Activated T-helper 9 cell treated with anti-CD3 and anti-CD28 coated beads, Interleukin-2, amount 50 U/mL, for 16 hours (primary cell): Measurements from ENCODE around the gene GRIK3.
"Not testable (repeated sequence)": the region's sequence is repeated elsewhere in the genome, so short reads cannot be mapped to it uniquely, and the experiment has no call there.

Experiments
- DNase-seq: peaks from one replicate; pipeline ENCODE4 v3.0.0-alpha.2; 2020; ENCODE audit warnings: low read depth

Gene GRIK3

DNA sequence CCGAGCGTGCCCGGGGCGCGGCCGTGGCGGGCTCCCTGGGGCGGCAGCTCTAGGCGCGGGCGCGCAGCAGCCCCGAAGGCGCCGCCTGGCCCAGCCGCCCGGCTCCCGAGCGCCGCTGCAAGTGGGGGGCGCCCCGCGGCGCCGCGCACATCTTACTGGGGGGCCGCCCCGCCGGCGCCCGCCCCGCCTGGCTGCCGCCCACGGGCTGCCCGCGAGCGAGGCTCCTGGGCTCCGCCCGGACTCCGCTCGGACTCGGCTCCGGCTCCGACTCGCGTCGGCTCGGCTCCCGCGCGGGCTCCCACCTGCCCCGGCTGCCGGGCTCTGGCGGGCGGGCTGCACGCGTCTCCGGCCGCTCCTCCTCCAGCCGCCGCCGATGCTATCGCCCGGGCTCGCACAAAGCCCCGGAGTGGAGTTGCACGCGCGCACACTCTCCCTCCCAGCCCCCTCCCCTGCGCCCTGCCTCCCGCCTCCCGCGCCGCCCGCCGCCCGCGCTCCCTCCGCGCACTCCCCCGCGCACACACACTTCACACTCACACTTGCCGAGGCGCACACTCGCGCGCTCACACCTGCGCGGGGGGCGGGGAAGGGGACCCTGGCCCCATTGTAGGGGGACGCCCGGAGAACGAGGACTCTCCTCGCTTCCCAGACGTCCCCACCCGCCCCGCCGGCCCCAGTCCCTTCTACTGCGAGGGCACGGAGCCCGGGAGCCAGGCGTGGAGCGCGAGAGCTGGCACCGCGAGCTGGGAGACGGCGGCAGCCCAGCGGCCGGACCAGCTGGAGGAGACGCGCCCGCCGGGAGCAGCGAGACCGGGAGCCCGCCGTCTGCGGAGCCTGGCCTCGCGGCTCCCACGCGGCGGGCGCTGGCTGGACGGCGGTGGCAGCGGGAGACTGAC lies at the start of gene GRIK3:
Gene GRIK3 (minus strand): TSS at position 395 of the 893 bp plus-strand sequence. CDS start 407 bp downstream, outside the sequence.
- DNase-seq: no peak

DNA sequence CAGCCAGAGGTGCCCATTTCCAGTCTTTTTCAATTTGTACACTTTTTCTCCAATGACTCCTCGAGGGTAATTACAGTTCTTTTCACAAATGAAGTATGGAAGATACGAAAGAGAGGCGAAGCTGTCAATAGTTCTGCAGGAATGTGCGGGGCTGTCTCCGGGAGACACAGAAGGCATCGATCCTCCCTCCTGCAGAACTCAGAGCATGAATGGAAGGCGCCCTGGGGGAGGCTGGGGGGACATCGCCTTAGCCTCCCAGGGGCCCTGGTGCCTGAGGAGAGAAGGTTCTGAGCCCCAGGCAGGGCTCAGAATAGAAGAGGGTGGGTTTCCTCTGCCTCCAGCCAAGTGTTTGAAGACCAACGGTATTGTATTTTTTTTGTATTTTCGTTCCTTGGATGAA lies 49.7 kb upstream of the GRIK3 start:
- DNase-seq: no peak

DNA sequence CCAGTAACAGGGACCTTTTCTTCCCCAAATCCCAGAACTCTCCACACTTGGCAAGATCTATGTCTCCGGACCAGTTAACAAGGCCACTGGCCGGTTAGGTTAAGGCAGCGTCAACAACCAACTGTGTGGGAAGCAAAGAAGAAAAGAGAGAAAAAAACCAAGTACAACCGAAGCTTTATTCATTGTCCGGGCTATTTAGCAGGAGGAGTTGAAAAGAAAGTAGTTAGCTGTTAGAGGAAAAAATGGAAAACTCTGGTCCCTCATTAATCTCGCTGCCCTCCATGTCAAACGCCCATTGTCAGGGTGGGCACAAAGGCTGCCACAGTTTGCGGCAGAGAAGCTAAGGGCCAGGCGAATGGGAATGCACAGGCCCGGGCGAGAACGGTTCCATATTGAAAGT lies 49.3 kb upstream of the GRIK3 start:
- no peak for DNase-seq

DNA sequence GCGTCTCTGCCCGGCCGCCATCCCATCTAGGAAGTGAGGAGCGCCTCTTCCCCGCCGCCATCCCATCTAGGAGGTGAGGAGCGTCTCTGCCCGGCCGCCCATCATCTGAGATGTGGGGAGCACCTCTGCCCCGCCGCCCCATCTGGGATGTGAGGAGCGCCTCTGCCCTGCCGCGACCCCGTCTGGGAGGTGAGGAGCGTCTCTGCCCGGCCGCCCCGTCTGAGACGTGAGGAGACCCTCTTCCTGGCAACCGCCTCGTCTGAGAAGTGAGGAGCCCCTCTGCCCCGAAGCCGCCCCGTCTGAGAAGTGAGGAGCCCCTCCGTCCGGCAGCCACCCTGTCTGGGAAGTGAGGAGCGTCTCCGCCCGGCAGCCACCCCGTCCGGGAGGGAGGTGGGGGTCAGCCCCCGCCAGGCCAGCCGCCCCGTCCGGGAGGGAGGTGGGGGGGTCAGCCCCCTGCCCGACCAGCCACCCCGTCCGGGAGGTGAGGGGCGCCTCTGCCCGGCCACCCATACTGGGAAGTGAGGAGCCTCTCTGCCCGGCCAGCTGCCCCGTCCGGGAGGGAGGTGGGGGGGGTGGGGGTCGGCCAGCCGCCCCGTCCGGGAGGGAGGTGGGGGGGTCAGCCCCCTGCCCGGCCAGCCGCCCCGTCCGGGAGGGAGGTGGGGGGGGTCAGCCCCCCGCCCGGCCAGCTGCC lies 46.1 kb upstream of the GRIK3 start:
- not testable (repeated sequence) for DNase-seq

DNA sequence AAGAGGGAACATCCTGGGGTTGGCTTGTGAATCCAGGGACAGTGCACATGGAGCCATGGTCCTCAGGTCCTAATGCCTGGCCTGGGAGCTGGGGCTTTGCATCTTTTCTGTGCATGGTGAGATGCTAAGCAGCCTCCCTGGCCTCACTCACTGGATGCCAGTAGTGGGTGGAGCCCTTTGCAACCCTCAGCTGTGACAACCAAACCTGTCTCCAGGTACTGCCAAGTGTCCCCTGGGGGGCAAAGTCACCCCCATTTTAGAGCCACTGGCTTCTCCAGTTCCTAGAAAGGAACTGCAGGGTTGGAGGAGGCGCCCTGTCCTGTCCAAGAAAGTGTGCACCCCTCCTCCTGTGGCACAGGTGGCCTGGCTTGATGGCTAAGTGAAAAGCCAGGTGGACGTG lies 44.6 kb upstream of the GRIK3 start:
- no peak for DNase-seq

DNA sequence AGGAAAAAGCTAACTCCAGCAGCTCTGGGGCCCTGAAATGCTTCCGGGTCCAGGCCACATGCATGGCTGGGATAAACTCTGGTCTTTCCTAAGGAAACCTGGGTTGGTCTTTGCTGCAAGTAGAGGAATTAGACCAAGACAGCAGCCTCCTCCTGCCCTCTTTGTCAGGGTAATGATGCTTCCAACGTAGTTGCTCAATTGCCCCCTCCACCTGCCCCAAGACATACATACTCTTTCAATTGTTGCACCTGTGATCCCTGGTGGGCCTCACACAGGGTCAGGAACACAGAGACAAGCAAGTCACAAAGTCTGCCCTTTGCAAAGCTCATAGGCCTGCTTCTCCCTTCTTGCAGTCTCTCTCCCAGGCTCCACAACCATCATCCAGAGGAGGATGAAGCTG lies 41.9 kb upstream of the GRIK3 start:
- DNase-seq: no peak

DNA sequence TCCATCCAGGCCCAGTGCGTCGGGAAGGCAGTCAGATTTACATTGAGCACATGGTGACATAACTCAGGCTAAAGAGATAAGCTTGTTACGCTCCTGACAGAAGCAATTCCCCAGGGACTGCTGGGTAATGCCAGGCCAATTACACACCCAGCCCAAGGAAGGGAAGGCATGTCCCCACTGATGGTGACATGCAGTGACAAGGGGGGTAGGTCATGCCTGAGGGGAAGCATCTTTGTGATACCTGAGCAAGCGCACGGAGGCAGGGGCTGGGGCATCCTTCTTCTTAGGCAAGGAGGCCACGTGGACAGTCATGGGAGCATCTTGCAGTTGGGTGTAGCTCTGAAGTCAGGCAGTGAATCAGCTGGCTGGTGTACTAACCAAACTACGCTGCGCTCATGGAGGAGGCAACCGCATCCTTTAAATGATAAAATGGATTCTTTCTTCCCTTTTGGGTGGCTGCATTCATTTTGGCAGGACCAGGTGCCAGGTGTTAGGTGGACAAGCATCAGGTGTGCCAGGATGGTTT lies 39.6 kb upstream of the GRIK3 start:
- no peak for DNase-seq

DNA sequence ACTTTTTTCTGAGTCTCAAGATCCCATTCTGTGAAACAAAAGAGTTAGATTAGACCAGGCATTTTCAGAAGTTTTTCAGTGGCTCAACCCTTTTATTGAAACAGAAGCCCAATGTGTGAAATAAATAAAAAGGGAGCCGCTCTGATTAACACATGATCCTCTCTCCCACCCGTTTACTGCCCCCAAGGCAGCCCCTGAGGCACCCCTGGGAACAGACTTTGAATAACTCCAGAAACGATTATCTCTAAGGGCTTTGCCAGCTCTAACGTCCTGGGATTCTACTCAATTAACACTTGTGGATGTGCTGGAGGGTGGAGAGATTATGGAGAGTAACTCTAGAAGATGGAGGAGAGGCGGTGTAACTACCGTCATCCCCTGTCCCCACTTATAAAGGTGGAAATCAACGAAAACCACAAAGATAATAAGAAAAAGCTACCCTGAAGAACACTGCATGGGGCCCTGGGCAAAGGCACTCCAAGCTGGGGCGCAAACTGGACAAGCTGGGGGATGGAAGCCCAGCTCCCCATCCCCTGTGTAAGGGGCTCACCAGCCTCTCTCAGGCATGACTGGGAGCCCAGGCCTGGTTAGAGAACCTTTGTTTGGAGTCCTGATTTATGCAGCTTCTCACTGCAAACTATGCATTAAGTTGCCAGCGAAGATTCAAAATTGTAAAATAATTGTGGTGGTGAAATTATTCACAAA lies 39.0 kb upstream of the GRIK3 start:
- no peak for DNase-seq

DNA sequence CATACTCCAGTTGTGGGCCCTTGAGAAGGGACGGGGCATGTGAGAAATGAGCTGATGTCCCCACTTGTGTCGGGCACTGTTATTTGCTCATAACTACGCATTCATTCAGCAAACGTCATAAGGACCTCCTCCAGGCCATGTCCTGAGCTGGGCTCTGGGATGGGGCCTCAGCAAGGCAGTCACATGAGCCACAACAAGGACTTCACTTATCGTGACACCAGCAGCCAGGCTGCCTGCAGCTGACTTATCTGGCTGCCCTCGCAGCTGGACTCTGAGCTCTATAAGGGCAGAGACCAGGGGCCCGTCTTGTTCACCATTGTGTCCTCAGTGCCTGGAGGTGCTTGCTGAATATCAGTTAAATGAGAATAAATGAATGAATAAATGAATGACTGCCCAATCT lies 37.5 kb upstream of the GRIK3 start:
- no peak for DNase-seq

DNA sequence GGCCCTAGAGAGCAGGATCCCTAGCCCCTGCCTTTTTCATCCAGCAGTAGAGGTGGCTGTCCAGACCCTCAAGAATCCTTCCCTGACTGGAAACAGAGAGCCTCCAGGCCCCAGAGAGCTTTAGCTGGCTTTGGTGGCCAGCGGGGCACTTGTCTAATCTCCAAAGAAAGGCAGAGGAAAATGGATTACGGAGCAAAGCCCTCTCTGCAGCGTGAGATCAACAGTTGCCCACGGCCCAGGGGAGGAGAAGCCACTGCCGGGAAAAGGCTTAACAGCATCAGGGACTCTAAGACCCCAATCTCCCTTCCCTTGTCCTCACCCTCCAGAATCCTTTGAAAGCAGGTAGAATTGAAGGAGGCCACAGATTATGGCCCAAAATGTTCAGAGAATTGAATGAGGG lies 35.8 kb upstream of the GRIK3 start:
- no peak for DNase-seq

DNA sequence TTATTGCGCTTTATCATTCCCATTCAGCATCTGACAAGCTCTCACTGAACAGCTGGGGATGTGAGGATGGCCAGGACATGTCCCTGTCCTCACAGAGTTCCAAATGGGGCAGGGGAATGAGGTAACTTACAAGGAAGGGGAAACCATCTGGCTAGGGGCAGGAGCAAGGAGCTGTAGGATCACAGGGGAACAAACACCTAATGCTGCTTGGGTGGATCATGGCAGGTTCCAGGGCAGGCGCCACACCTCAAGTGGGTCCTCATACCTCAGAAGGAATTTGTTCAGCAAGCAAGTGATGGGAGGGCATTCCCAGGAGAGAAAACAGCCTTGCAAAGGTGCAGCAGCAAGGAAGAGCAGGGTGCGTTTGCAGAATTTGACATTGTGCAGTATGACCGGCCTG lies 35.1 kb upstream of the GRIK3 start:
- no peak for DNase-seq

DNA sequence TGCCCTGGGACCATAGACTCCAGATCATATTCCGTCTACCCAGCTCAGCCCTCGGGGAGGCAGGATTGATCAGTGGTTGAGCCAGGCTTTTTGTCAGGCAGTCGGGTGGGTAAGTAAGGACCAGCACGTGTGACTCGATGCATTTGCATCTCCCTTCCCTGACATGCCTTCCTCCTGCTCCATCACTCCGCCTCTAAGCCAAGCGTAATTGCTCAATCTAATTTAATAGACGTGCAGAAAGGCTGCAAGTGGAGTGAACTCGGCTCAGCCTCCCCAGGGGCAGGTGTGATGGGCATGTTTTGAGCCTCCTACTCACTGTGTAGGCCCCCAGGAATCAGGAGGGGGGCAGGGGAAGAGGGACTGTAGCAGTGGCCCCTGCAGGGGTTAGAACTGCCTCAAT lies 34.6 kb upstream of the GRIK3 start:
- DNase-seq: no peak

DNA sequence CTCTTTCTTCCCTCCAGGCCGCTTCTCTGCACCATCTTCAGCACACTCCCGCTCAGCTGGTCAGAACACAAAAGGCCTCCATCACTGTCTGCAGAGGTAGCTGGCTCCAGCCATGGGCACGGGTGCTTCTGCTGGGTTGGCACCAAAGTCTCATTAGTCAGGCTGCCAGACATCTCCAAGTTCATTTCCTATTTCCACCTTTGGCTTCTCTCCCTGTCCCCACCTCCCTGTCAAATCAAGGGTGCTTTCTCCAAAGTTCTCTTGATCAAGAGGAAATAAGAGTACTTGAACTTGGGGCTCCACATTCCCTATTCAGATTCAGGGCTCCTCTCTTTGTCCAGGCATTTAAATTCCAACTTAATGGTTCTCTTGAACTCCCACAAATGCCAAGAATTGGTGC lies 33.9 kb upstream of the GRIK3 start:
- DNase-seq: no peak

DNA sequence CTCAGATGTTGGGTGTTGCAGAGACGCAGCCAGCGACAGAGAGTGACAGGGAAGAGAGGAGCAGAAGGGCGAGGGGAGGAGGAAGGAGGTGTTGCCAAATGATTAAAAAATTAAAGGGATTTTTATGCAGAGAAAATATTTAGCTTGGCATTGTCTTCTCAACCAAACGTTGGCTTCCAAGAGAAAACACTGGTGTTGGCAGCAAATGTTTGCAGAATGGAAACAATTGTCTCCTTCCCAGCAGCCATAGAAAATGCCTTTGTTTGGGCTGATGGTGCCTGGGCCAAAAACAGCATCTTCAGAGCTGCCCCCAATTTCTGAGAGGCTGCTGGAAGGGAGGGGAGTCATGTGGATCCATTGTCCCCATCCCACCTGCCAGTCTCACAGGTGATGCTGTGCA lies 29.7 kb upstream of the GRIK3 start:
- no peak for DNase-seq

DNA sequence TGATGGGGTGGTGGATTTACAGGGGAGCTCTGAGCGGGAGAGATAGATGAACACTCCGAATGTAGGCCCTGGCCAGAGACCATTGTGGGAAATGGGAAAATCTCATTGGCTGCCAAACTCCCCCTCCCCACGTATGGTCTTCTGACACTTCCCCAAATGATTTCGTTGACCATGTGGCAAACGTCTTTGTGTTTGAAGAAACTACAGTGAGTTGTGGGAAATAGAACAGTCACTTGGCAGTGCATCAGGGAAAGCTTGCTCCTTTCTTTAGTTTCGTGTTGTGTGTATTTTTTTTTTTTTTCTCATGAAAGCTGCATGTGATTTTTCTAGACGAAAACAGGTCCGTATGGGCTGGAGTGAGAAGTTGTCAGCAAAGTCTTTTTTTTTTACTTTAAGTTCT lies 25.0 kb upstream of the GRIK3 start:
- no peak for DNase-seq

DNA sequence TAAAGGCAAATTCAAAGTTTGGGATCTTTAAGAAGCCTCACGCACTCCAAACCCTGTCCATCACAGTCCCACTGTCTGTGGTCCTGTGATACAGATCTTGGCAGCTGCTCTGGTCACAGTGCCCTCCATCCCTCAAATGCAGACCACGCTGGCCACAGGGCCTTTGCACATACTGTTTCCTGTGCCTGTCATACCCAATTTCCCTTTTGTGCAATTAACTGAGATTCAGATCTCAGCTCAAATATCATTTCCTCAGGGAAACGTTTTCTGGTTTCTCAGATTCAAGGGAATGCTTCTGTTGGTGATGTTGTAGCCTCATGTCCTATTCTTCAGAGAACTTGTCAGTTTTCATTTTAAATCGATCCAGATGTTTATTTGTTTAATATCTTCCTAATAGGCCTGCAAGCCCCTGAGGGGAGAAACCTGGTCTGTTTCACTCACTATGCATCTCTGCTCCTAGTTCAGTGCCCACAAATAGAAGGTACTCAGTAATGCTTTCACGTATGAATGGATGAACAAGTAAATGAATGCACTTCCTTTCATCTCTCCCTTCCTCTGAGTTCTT lies 24.2 kb upstream of the GRIK3 start:
- no peak for DNase-seq

DNA sequence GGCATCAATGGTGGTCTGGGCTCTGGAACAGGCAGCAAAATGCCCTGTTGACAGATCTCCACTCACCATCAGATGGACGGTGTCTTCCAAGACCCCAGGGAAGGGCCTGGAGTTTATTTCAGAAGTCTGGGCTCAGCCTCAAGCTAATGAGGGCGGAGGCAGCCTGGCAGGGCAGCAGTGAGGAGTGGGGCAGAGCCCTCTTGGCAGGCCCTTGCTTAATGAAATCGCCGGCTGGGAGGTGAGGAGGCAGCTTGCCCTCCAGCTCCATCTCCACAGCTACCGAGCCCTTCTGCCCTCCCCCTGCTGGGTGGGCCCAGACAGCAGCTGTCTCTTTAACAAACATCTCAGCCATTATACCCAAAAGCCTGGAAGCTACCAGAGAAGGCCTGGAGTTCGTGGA lies 22.0 kb upstream of the GRIK3 start:
- no peak for DNase-seq

DNA sequence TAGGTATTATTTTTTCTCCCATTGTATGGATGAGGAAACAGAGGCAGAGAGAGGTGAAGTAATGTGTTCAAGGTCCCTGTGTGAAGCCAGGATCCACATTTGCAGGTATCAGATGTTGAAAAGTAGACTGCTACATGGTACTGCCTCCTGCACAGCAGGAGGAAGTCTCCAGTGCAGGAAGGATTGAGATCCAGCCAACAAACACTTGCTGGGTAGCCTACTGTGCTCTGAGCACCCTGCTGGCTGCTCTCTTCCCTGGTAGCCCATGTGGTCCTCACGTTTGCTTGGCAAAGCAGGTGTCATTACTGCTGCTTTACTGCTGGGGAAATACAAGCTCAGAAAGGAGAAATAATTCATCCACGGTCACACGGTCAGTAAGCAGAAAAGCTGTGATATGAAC lies 21.3 kb upstream of the GRIK3 start:
- no peak for DNase-seq

DNA sequence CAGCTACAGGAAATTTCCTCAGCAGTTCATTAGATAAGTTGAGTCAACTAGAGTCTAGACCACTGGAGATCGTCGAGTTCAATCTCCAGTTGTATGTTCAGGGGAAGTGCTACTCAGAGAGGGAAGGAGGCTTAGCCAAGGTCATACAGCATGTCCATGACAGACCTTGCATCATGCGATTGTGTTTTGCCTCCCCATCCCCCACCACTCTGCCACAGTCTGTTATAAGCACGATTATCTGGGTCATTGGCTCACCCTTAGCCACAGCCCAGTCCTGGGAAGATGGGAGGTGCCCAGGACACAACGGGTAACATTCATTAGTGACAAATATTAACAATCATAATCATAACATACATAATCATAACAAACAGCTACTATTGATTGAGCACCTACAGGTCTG lies 18.9 kb upstream of the GRIK3 start:
- no peak for DNase-seq

DNA sequence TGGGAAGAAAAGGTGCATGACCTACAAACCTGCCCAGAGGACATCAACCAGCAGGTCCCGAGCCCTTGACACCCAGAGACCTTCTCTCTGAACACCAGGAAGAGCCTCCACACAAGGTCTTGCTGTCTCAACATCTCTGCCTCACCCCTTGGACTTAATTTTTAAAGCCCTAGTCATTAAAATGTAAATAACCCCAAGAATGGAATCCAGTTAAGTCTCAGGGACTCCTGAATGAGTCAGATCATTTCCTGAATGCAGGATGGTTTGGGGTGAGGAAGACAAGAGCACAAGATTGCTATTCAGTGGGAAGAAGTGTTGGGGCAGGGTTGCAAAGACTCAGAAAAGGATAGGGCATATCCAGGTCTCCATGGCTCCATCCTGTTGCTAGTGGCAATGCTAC lies 17.8 kb upstream of the GRIK3 start:
- DNase-seq: no peak

DNA sequence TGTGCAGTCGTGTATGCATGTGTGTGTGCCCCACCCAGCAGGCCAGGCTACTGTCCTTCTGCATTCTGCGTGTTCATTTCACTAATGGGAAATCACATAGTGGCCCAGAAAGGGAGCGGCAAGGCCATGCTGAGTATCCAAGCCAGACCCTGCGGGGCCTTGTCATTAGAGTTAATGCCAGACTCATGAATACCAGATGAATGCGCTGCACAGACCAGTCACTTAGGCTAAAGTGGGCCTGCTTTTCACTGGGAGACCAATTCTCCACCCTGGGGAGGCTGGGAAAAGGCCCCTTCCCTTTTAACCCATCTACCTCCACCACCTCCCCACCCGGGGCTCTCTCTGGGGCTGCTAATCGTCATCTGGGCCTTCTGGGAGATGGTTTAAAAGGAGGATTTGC lies 17.0 kb upstream of the GRIK3 start:
- DNase-seq: no peak

DNA sequence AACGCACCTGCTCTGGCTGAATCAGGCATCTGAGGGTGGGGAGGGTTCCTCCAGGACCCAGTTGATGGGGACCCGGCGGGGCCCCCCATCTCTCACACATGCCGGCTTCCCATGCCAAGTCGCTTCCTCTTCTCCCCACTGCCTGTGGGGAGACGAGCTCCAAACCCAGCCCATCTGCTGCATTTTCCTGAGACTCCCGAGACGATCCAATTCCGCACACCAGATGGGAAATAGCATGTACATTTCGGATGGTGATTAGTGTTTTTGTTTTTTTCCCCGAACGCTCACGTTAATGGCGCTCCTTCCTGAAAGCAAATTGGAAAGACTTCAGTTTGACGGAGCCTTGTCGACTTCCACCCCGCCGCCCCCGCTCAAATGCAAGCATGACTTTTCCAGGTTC lies 13.2 kb upstream of the GRIK3 start:
- no peak for DNase-seq
